ENCODE data around the gene ATXN2L. TPM values are rescaled to one million over a fixed set of nuclear protein-coding genes. Genes with fewer than 3 reads are reported as not detected.
"Not testable (repeated sequence)": the region's sequence is repeated elsewhere in the genome, so short reads cannot be mapped to it uniquely, and the experiment has no call there.

The ATXN2L gene, protein sequence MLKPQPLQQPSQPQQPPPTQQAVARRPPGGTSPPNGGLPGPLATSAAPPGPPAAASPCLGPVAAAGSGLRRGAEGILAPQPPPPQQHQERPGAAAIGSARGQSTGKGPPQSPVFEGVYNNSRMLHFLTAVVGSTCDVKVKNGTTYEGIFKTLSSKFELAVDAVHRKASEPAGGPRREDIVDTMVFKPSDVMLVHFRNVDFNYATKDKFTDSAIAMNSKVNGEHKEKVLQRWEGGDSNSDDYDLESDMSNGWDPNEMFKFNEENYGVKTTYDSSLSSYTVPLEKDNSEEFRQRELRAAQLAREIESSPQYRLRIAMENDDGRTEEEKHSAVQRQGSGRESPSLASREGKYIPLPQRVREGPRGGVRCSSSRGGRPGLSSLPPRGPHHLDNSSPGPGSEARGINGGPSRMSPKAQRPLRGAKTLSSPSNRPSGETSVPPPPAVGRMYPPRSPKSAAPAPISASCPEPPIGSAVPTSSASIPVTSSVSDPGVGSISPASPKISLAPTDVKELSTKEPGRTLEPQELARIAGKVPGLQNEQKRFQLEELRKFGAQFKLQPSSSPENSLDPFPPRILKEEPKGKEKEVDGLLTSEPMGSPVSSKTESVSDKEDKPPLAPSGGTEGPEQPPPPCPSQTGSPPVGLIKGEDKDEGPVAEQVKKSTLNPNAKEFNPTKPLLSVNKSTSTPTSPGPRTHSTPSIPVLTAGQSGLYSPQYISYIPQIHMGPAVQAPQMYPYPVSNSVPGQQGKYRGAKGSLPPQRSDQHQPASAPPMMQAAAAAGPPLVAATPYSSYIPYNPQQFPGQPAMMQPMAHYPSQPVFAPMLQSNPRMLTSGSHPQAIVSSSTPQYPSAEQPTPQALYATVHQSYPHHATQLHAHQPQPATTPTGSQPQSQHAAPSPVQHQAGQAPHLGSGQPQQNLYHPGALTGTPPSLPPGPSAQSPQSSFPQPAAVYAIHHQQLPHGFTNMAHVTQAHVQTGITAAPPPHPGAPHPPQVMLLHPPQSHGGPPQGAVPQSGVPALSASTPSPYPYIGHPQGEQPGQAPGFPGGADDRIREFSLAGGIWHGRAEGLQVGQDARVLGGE
- total RNA-seq, result 50.1 TPM

- DNase-seq (ENCODE audit: low spot score) (peak; percentile 93), ATAC-seq (peak; percentile 79)
Observed at GRCh38 chr16:28822520-28823290, at the start of gene ATXN2L. TSS of gene ATXN2L (plus strand) at chr16:28822999. CDS start at chr16:28823260, 261 bp downstream.

DNA sequence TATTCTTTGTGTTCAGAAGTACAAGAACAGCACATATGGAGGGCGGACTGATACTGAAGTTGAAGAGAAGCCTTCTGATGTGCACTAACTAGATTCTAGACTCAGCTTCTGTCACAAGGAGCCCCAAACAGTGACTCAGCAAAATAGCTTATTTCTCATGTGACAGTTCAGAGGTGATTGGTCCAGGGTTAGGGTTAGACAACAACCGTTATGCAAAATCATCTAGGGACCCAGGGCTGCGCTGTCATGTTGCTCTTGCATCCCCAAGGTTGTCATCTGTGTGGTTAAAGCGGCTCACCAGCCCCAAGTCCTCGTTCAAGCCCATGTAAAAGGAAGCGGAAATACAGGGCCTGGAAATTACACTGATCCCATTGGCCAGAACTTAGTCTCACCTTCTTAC lies 41.1 kb upstream of the ATXN2L start:
- DNase-seq (ENCODE audit: low spot score); ATAC-seq: not testable (repeated sequence)

DNA sequence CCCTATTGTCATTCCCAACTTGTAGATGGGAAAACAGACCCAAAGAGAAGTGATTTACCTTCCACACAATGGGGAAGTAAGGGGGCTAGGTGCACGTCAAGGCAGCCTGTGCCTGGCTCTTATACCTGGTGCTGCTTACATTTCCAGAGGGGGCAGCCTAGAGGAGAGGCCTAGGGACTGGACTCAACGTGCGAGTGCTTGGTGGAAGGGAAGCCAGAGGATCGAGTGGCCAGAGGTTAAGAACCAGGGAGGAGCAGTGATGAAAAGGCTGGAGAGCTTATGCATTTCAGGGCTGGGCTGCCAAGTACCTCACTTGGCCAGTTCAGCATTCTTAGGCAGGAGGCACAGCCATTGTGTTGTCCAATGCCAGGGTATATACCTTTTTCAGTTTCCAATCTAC lies 40.4 kb upstream of the ATXN2L start:
- not testable (repeated sequence) for DNase-seq (ENCODE audit: low spot score); ATAC-seq

GRCh38 chr16:28802235-28803019 lies 20.4 kb upstream of the ATXN2L start:
- peak; percentile 97 for ATAC-seq
- DNase-seq (ENCODE audit: low spot score), result peak; percentile 18

GRCh38 chr16:28807445-28808120 lies 15.2 kb upstream of the ATXN2L start:
- DNase-seq (ENCODE audit: low spot score); ATAC-seq: not testable (repeated sequence)

DNA sequence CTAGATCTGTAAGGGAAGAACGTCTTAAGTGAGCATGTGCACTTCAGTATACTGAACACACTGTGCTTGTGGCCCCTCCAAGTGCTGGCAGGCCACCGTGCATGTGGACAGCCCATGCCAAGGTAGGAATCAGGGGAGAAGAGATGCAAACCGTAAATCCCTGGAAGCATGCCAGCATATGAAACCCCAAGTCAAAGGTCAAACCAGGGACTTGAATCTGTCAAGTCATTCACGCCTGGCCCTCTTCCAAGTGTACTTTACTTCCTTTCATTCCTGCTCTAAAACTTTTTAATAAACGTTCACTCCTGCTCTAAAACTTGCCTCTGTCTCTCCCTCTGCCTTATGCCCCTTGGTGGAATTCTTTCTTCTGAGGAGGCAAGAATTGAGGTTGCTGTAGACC lies 2.8 kb upstream of the ATXN2L start:
- no peak for ATAC-seq
- peak; percentile 60 for DNase-seq (ENCODE audit: low spot score)

DNA sequence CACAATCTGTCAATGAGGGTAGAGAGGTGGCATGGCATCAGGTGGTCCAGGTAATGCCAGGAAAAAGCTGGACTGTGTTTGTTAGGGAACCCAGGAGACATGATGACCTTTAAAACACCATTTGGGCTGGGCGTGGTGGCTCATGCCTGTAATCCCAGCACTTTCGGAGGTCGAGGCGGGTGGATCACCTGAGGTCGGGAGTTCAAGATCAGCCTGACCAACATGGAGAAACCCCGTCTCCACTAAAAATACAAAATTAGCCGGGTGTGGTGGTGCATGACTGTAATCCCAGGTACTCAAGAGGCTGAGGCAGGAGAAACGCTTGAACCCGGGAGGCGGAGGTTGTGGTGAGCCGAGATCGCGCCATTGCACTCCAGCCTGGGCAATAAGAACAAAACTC lies 2.3 kb upstream of the ATXN2L start:
- DNase-seq (ENCODE audit: low spot score); ATAC-seq: not testable (repeated sequence)

DNA sequence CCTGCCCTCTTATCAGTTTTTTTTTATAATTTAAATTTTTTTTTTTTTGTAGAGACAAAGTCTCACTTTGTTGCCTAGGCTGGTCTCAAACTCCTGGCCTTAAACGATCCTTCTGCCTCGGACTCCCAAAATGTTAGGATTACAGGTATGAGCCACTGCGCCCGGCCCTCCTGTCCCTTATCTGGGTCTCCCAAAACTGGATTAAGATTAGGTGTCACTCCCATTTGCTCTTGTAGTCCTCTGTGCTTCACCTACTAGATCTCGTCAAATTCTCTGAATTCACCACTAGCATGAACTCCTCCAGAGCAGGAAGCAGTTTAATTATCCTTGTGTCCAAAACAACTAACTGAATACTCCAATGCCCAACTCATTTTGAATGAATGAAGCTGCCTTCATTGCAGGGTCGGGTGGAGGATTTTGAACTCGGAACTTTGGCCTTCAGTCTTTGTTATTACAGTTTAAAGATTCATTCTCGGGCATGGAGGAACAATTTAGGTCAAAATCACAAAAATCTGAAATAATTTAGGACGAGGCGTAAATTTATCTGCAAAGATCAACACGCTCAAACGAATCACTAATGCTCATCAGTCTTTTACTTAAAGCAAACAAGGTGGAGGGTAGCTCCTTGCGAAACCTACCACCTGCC lies 802 bp upstream of the ATXN2L start:
- ATAC-seq, result no peak
- DNase-seq (ENCODE audit: low spot score), result no peak

DNA sequence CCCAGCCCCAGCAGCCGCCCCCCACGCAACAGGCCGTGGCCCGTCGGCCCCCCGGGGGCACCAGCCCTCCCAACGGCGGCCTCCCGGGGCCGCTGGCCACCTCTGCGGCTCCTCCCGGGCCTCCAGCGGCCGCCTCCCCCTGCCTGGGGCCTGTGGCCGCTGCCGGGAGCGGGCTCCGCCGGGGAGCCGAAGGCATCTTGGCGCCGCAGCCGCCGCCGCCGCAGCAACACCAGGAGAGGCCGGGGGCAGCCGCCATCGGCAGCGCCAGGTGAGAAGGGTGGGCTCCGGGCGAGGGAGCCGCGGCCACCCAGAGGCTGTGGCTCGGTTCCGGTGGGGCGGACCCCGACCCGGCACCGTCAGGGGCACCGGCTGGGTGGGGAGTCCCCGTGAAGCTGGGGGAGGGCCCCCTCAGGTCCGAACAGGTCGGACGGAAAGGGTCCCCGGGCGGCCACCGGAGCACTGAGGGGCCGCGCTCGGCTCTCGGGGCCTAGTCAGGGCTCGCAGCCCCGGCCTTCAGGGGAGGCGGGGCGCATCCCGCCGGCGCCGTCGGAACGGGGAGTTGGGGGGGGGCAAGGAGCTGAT lies 583 bp downstream of the ATXN2L start:
- DNase-seq (ENCODE audit: low spot score) (no peak), ATAC-seq (peak; percentile 40)

- ATAC-seq (peak; percentile 85), DNase-seq (ENCODE audit: low spot score) (peak; percentile 95)
Observed at GRCh38 chr16:28823873-28824716, 1.3 kb downstream of the ATXN2L start.

GRCh38 chr16:28824717-28824973 lies 1.8 kb downstream of the ATXN2L start:
- ATAC-seq, result no peak
- DNase-seq (ENCODE audit: low spot score), result no peak

DNA sequence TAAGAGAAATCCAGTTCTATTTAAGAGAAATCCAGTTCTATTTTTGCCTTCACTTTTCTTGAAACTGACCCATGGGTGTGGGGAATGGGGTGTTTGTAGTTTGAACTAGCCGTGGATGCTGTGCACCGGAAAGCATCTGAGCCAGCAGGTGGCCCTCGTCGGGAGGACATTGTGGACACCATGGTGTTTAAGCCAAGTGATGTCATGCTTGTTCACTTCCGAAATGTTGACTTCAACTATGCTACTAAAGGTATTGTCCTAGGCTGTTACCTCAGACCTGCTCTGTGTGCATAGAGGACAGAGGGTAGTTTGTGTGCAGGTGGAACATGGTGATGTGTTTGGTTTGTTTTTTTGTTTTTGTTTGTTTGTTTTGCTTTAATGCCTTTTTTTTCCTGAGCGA lies 3.3 kb downstream of the ATXN2L start:
- ATAC-seq, result no peak
- no peak for DNase-seq (ENCODE audit: low spot score)

- no peak for ATAC-seq
- DNase-seq (ENCODE audit: low spot score), result no peak
Observed at GRCh38 chr16:28829747-28830146, 6.9 kb downstream of the ATXN2L start.

DNA sequence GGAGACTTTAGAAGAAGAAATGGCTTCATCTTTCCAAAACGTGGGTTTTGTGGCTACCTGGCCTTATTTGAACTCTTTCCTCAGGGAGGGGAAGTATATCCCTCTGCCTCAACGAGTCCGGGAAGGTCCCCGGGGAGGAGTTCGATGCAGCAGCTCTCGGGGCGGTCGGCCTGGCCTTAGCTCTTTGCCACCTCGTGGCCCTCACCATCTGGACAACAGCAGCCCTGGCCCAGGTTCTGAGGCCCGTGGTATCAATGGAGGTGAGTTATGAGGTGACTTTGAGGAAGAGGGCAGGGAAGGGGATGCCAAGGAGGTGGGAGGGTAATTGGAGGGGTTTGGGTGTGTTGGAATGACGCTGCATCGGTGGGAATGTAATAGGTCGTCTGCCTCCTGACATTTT lies 7.7 kb downstream of the ATXN2L start:
- no peak for DNase-seq (ENCODE audit: low spot score)
- ATAC-seq, result no peak

GRCh38 chr16:28834349-28834748 lies 11.6 kb downstream of the ATXN2L start:
- no peak for DNase-seq (ENCODE audit: low spot score)
- peak; percentile 10 for ATAC-seq

DNA sequence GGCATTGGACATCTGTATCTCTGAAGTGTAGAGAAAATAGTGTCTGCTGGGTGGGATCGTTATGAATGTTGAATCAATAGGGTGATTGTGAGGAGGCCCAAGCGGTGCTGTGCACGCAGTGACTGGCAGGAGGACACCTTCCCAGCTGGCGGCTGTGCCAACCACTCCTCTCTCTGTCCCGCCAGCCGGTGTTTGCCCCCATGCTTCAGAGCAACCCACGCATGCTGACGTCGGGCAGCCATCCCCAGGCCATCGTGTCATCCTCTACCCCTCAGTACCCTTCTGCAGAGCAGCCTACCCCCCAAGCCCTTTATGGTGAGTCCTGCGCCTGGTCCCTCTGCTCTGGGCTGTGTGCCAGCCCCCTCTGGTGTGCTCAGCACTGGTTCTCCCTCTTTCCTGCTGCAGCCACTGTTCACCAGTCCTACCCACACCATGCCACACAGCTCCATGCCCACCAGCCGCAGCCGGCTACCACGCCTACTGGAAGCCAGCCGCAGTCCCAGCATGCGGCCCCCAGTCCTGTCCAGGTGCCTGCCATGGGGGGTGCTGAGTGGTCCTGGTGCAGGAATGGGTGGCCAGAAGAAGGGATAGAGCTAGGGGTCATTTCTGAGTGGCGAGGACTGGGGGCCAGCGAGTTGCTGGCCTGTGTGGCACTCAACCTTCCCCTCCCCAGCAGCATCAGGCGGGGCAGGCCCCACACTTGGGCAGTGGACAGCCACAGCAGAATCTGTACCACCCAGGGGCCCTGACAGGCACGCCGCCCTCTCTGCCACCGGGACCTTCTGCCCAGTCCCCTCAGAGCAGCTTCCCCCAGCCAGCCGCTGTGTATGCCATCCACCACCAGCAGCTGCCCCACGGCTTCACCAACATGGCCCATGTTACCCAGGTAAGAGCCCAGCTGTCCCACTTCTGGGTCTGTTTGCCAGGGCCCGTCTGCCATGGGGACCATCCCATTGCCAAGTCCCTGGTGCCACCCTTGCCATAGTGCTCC lies 12.4 kb downstream of the ATXN2L start:
- DNase-seq (ENCODE audit: low spot score) (no peak), ATAC-seq (peak; percentile 13)
